GM23248 (cell line): Measurements from ENCODE around the gene GSG1L. TPM values are rescaled to one million over a fixed set of nuclear protein-coding genes. Genes with fewer than 3 reads are reported as not detected.

ENCODE experiments used
- DNase-seq: peaks from one replicate; pipeline ENCODE4 v3.0.0-alpha.2; 2015
- H2AFZ ChIP-seq: fragments of 200-600 bp; sonication (generic); 2 replicates; pipeline ENCODE4 v1.6.1; 2016; ENCODE audit warnings: antibody characterized with exemption
- H3F3A ChIP-seq: fragments of 200-600 bp; sonication (generic); 2 replicates; pipeline ENCODE4 v1.6.1; 2016; ENCODE audit warnings: mild to moderate bottlenecking, antibody characterized with exemption, mixed run types; ENCODE audit not compliant: insufficient read depth
- H3K27ac ChIP-seq: fragments of 200-600 bp; sonication (generic); 2 replicates; pipeline ENCODE4 v1.5.1; 2016; ENCODE audit warnings: mild to moderate bottlenecking
- H3K27me3 ChIP-seq: fragments of 200-600 bp; sonication (generic); replicated peaks from 2 replicates; pipeline ENCODE4 v1.6.1; 2016; ENCODE audit warnings: mild to moderate bottlenecking; ENCODE audit not compliant: insufficient read depth
- H3K36me3 ChIP-seq: fragments of 200-600 bp; sonication (generic); 2 replicates; pipeline ENCODE4 v1.6.1; 2016; ENCODE audit warnings: low read depth, mild to moderate bottlenecking
- H3K4me1 ChIP-seq: fragments of 200-600 bp; sonication (generic); 2 replicates; pipeline ENCODE4 v1.6.1; 2016; ENCODE audit warnings: mild to moderate bottlenecking; ENCODE audit not compliant: insufficient read depth
- H3K4me2 ChIP-seq: fragments of 200-600 bp; sonication (generic); one replicate; pipeline ENCODE4 v1.6.1; 2016; ENCODE audit warnings: mild to moderate bottlenecking; ENCODE audit not compliant: unreplicated experiment
- H3K4me3 ChIP-seq: fragments of 200-600 bp; sonication (generic); 2 replicates; pipeline ENCODE4 v1.5.1; 2016; ENCODE audit warnings: mild to moderate bottlenecking
- H3K79me2 ChIP-seq: fragments of 200-600 bp; sonication (generic); 2 replicates; pipeline ENCODE4 v1.6.1; 2016; ENCODE audit warnings: mild to moderate bottlenecking; ENCODE audit not compliant: insufficient read depth
- H3K9ac ChIP-seq: fragments of 200-600 bp; sonication (generic); 2 replicates; pipeline ENCODE4 v1.6.1; 2016; ENCODE audit warnings: mild to moderate bottlenecking
- H3K9me2 ChIP-seq: fragments of 200-600 bp; sonication (generic); 2 replicates; pipeline ENCODE4 v1.6.1; 2016; ENCODE audit warnings: mixed run types, mild to moderate bottlenecking, moderate library complexity; ENCODE audit not compliant: insufficient read depth
- H3K9me3 ChIP-seq: fragments of 200-600 bp; sonication (generic); one replicate; pipeline ENCODE4 v1.6.1; 2017; ENCODE audit warnings: low read depth
- H4K20me1 ChIP-seq: fragments of 200-600 bp; sonication (generic); 2 replicates; pipeline ENCODE4 v1.6.0; 2016; ENCODE audit not compliant: insufficient read depth
- EZH2 ChIP-seq: fragments of 200-600 bp; sonication (generic); IDR thresholded peaks from 2 replicates; pipeline ENCODE4 v1.6.1; 2018; ENCODE audit warnings: antibody characterized with exemption, mild to moderate bottlenecking; ENCODE audit not compliant: insufficient read depth, poor library complexity, severe bottlenecking
- EZH2phosphoT487 ChIP-seq: fragments of 200-600 bp; sonication (generic); IDR thresholded peaks from 2 replicates; pipeline ENCODE4 v1.6.1; 2018; ENCODE audit warnings: antibody characterized with exemption, moderate library complexity, mild to moderate bottlenecking, low read depth; ENCODE audit not compliant: insufficient read depth
- WGBS, 2 experiments: methylation state at CpG; one replicate each; pipeline ENCODE4 v1.1.6; 2015 to 2017; ENCODE audit warnings: low lambda C conversion rate in 2 of 2, low coverage in 1 of 2; ENCODE audit errors: missing lambda C conversion rate in 2 of 2; 5-methylcytosine and 5-hydroxymethylcytosine counted together
- in situ Hi-C: fragments of 300-500 bp; cut with MboI; formaldehyde crosslinking; loops from 2 replicates; pipeline ENCODE4 v1.15.0; 2020
- polyA plus RNA-seq: library from polyadenylated mRNA; unstranded; fragments of >200 nt; fragmentation: Nextera tagmentation; extraction: Ambion mirVana; gene quantifications from 2 replicates; pipeline ENCODE4 v1.2.1, GENCODE V29; 2016
- total RNA-seq: library from RNA; depleted of rRNA; stranded (reverse); fragments of >200 nt; shearing (Covaris generic); gene quantifications from 2 replicates; pipeline ENCODE4 v1.2.3, GENCODE V29; 2014

GSG1L gene
- total and polyA plus RNA-seq, 2 experiments from 2014 or later, result not detected

- no peak overlapping the region for H2AFZ ChIP-seq
- no peak overlapping the region for H3K4me3 ChIP-seq
- in situ Hi-C loops, result no loop called here
- no peak overlapping the region for H3K9ac ChIP-seq
- no peaks in the 10 kb centered on the region for H3K36me3 ChIP-seq
- H3K79me2 ChIP-seq, result no peaks in the 10 kb centered on the region
- H4K20me1 ChIP-seq, result no peaks in the 10 kb centered on the region
- no peak for DNase-seq
- H3K4me1 ChIP-seq, result no peaks in the 10 kb centered on the region
- H3K9me3 ChIP-seq, result no peaks in the 10 kb centered on the region
- no peak overlapping the region for H3K27ac ChIP-seq
- H3K9me2 ChIP-seq, result no peaks in the 10 kb centered on the region
- H3F3A ChIP-seq, result no peaks in the 10 kb centered on the region
- H3K4me2 ChIP-seq, result no peak overlapping the region
- WGBS, 2 experiments, result 10 to 11% methylated on average over 11 of the region's 11 CpGs
- H3K27me3 ChIP-seq, result peaks cover 22% of the 10 kb centered on the region
- TF ChIP-seq EZH2phosphoT487 (no peak), EZH2 (no peak)
Observed at GRCh38 chr16:27822996-27823395, 240.5 kb downstream of the GSG1L start.

- in situ Hi-C loops, result no loop called here
- 24 to 25% methylated on average over 7 of the region's 7 CpGs for WGBS, 2 experiments
- peaks cover 26% of the 10 kb centered on the region for H3K27me3 ChIP-seq
- H3K4me1 ChIP-seq, result no peaks in the 10 kb centered on the region
- no peaks in the 10 kb centered on the region for H3K9me2 ChIP-seq
- no peak overlapping the region for H3K9ac ChIP-seq
- H3F3A ChIP-seq, result no peaks in the 10 kb centered on the region
- H2AFZ ChIP-seq, result no peak overlapping the region
- DNase-seq, result no peak
- no peaks in the 10 kb centered on the region for H3K9me3 ChIP-seq
- no peaks in the 10 kb centered on the region for H3K36me3 ChIP-seq
- no peaks in the 10 kb centered on the region for H3K79me2 ChIP-seq
- no peak overlapping the region for H3K4me3 ChIP-seq
- H3K4me2 ChIP-seq, result no peak overlapping the region
- no peaks in the 10 kb centered on the region for H4K20me1 ChIP-seq
- no peak overlapping the region for H3K27ac ChIP-seq
- no peak for TF ChIP-seq EZH2
- TF ChIP-seq EZH2phosphoT487, result no peak
Observed at GRCh38 chr16:27822529-27822928, 241.0 kb downstream of the GSG1L start.

- H2AFZ ChIP-seq, result no peak overlapping the region
- no peak overlapping the region for H3K4me3 ChIP-seq
Observed at GRCh38 chr16:27820646-27821345, 242.7 kb downstream of the GSG1L start.

GRCh38 chr16:27819881-27820610 lies 243.5 kb downstream of the GSG1L start:
- H3K27me3 ChIP-seq, result peaks cover 33% of the 10 kb centered on the region
- TF ChIP-seq EZH2 (no peak), EZH2phosphoT487 (no peak)
- in situ Hi-C loops, result no loop called here

More at GRCh38 chr16:27820646-27821345, 242.7 kb downstream of the GSG1L start:
- Histone ChIP-seq H3K9ac (no peak overlapping the region), H3K4me1 (no peaks in the 10 kb centered on the region), H3K9me3 (no peaks in the 10 kb centered on the region), H3K27ac (no peak overlapping the region), H3K79me2 (no peaks in the 10 kb centered on the region), H3F3A (no peaks in the 10 kb centered on the region), H3K36me3 (no peaks in the 10 kb centered on the region), H3K4me2 (no peak overlapping the region), H4K20me1 (no peaks in the 10 kb centered on the region), H3K9me2 (no peaks in the 10 kb centered on the region), H3K27me3 (peaks cover 33% of the 10 kb centered on the region)
- TF ChIP-seq EZH2 (no peak), EZH2phosphoT487 (no peak)
- DNase-seq, result no peak
- in situ Hi-C loops, result no loop called here
- WGBS, 2 experiments, result 63 to 67% methylated on average over 10 of the region's 10 CpGs

More at GRCh38 chr16:27819881-27820610, 243.5 kb downstream of the GSG1L start:
- Histone ChIP-seq H3K9me3 (no peaks in the 10 kb centered on the region), H3K4me3 (no peak overlapping the region), H3K79me2 (no peaks in the 10 kb centered on the region), H2AFZ (no peak overlapping the region), H3F3A (no peaks in the 10 kb centered on the region), H3K9me2 (no peaks in the 10 kb centered on the region), H3K4me2 (no peak overlapping the region), H3K27ac (no peak overlapping the region), H3K9ac (no peak overlapping the region), H3K4me1 (no peaks in the 10 kb centered on the region), H3K36me3 (no peaks in the 10 kb centered on the region), H4K20me1 (no peaks in the 10 kb centered on the region)
- WGBS, 2 experiments, result 56 to 62% methylated on average over 16 to 20 of the region's 20 CpGs
- no peak for DNase-seq
